MM.1S (cell line): Measurements from ENCODE around the gene CD244.

Experiments used
- DNase-seq: peaks from one replicate; pipeline ENCODE4 v3.0.0-alpha.2; 2015
- H2AFZ ChIP-seq: fragments of 300-600 bp; sonication (generic); 2 replicates; pipeline ENCODE4 v1.6.0; 2016; ENCODE audit warnings: antibody characterized with exemption, low read length
- H3F3A ChIP-seq: fragments of 300-600 bp; sonication (generic); 2 replicates; pipeline ENCODE4 v1.6.1; 2016; ENCODE audit warnings: mild to moderate bottlenecking, antibody characterized with exemption, low read length, moderate library complexity, mixed read lengths; ENCODE audit not compliant: insufficient read depth
- H3K27ac ChIP-seq: fragments of 300-600 bp; sonication (generic); 2 replicates; pipeline ENCODE4 v1.5.1; 2016; ENCODE audit warnings: mild to moderate bottlenecking, low read length
- H3K27me3 ChIP-seq: fragments of 300-600 bp; sonication (generic); replicated peaks from 2 replicates; pipeline ENCODE4 v1.6.0; 2016; ENCODE audit warnings: low read length; ENCODE audit not compliant: insufficient read depth
- H3K36me3 ChIP-seq: fragments of 300-600 bp; sonication (generic); replicated peaks from 2 replicates; pipeline ENCODE4 v1.6.1; 2016; ENCODE audit warnings: mild to moderate bottlenecking, low read length, mixed read lengths; ENCODE audit not compliant: insufficient read depth
- H3K4me1 ChIP-seq: fragments of 300-600 bp; sonication (generic); 2 replicates; pipeline ENCODE4 v1.6.1; 2016; ENCODE audit warnings: low read length, mixed read lengths
- H3K4me2 ChIP-seq: fragments of 300-600 bp; sonication (generic); 2 replicates; pipeline ENCODE4 v1.6.0; 2016; ENCODE audit warnings: low read depth, low read length
- H3K4me3 ChIP-seq: fragments of 300-600 bp; sonication (generic); 2 replicates; pipeline ENCODE4 v1.5.1; 2016; ENCODE audit warnings: low read length, mixed read lengths
- H3K79me2 ChIP-seq: fragments of 300-600 bp; sonication (generic); 2 replicates; pipeline ENCODE4 v1.6.1; 2016; ENCODE audit warnings: mixed run types, low read length, mixed read lengths
- H3K9ac ChIP-seq: fragments of 300-600 bp; sonication (generic); 2 replicates; pipeline ENCODE4 v1.6.1; 2016; ENCODE audit warnings: low read length, mixed read lengths
- H3K9me2 ChIP-seq: fragments of 300-600 bp; sonication (generic); replicated peaks from 2 replicates; pipeline ENCODE4 v1.6.1; 2016; ENCODE audit warnings: mild to moderate bottlenecking, low read length, mixed read lengths; ENCODE audit not compliant: insufficient read depth
- H3K9me3 ChIP-seq: fragments of 300-600 bp; sonication (generic); replicated peaks from 2 replicates; pipeline ENCODE4 v1.6.1; 2016; ENCODE audit warnings: mild to moderate bottlenecking, low read length, mixed read lengths; ENCODE audit not compliant: insufficient read depth
- H4K20me1 ChIP-seq: fragments of 300-600 bp; sonication (generic); 2 replicates; pipeline ENCODE4 v1.6.1; 2016; ENCODE audit warnings: mild to moderate bottlenecking, low read length, moderate library complexity, mixed read lengths; ENCODE audit not compliant: insufficient read depth
- EZH2 ChIP-seq: fragments of 300-600 bp; sonication (generic); optimal IDR thresholded peaks from 2 replicates; pipeline ENCODE3; 2017; ENCODE audit warnings: low read depth, mild to moderate bottlenecking, antibody characterized with exemption, low read length, mixed read lengths
- EZH2phosphoT487 ChIP-seq: fragments of 300-600 bp; sonication (generic); IDR thresholded peaks from 2 replicates; pipeline ENCODE4 v1.6.1; 2018; ENCODE audit warnings: antibody characterized with exemption, low read length
- TF ChIP-seq, protein P1 (sequence below): fragments of 300-600 bp; sonication (generic); IDR thresholded peaks from 2 replicates; pipeline ENCODE4 v1.5.1; 2016; ENCODE audit warnings: antibody characterized with exemption, low read length, mixed read lengths

Gene CD244

GRCh38 chr1:160863061-160863773 lies 530 bp upstream of the CD244 start:
- DNase-seq: no peak
- H3K4me3 ChIP-seq: no peak overlapping the region
- no peaks in the 10 kb centered on the region for H3K4me1 ChIP-seq
- no peaks in the 10 kb centered on the region for H3F3A ChIP-seq
- no peaks in the 10 kb centered on the region for H4K20me1 ChIP-seq
- H3K36me3 ChIP-seq: no peaks in the 10 kb centered on the region
- no peaks in the 10 kb centered on the region for H3K9me2 ChIP-seq
- H3K27ac ChIP-seq: no peak overlapping the region
- no peaks in the 10 kb centered on the region for H3K9me3 ChIP-seq
- H3K4me2 ChIP-seq: no peak overlapping the region
- no peaks in the 10 kb centered on the region for H3K79me2 ChIP-seq
- H3K9ac ChIP-seq: no peak overlapping the region
- TF ChIP-seq, protein P1, sequence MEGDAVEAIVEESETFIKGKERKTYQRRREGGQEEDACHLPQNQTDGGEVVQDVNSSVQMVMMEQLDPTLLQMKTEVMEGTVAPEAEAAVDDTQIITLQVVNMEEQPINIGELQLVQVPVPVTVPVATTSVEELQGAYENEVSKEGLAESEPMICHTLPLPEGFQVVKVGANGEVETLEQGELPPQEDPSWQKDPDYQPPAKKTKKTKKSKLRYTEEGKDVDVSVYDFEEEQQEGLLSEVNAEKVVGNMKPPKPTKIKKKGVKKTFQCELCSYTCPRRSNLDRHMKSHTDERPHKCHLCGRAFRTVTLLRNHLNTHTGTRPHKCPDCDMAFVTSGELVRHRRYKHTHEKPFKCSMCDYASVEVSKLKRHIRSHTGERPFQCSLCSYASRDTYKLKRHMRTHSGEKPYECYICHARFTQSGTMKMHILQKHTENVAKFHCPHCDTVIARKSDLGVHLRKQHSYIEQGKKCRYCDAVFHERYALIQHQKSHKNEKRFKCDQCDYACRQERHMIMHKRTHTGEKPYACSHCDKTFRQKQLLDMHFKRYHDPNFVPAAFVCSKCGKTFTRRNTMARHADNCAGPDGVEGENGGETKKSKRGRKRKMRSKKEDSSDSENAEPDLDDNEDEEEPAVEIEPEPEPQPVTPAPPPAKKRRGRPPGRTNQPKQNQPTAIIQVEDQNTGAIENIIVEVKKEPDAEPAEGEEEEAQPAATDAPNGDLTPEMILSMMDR: no peak
- TF ChIP-seq EZH2 (no peak), EZH2phosphoT487 (no peak)
- no peak overlapping the region for H2AFZ ChIP-seq
- H3K27me3 ChIP-seq: no peaks in the 10 kb centered on the region

DNA sequence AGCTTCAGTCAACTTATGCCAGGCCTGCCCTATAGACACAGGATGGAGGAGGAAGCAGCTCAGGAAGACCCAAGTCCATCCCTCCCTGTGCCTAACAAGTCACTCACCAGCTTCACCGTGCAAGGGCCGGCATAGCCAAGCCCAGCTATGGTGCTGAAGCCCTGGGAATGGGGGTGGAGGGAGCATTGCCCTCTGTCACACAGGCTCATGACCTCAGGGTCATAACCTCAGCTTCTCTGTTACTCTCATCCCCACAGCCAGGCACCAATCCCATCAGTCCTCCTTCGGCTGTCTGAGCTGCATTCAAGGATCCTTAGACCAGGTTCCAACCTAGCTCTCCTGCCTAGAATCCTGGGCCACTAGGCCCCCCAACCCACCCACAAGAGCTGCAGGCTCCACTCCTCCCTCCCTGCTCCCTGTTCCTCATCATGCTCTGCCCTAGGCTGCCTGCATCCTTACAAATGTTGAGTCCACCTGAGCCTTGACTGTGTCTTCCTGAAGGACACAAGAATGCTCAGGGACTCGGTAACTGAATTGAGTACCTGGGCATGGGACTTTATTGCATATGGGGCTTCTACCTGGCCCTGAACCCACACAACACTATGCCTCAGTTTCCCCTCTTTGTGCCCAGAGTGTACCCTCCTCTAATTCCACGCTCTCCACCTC lies 1.7 kb downstream of the CD244 start:
- Histone ChIP-seq H3K4me2 (no peak overlapping the region), H3K79me2 (no peaks in the 10 kb centered on the region), H4K20me1 (no peaks in the 10 kb centered on the region), H3K4me1 (no peaks in the 10 kb centered on the region), H3K9ac (no peak overlapping the region), H3K4me3 (no peak overlapping the region), H3K27me3 (no peaks in the 10 kb centered on the region), H2AFZ (no peak overlapping the region), H3K27ac (no peak overlapping the region), H3K9me2 (no peaks in the 10 kb centered on the region), H3K9me3 (no peaks in the 10 kb centered on the region), H3K36me3 (no peaks in the 10 kb centered on the region), H3F3A (no peaks in the 10 kb centered on the region)
- TF ChIP-seq EZH2phosphoT487 (no peak), EZH2 (no peak)
- TF ChIP-seq, protein P1: no peak
- DNase-seq: no peak

DNA sequence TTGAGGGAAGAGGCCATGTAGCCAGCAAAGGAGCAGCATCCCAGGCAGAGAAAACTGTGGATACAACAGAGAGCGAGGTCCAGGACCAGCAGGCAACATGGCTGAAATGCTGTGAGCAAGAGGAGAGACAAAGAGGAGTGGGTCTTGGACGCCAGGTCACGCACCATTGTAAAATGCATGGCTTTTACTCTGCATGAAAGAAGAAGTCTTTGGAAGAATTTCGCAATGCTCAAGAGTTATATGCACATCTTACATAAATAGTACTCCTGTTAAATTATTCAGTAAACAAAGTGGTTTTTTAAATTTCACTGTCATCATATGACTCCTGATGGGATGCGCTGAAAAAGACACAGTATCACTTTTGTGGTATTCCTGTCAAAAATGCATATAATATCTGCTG lies 3.5 kb downstream of the CD244 start:
- H2AFZ ChIP-seq: no peak overlapping the region
- no peak overlapping the region for H3K9ac ChIP-seq
- no peak for DNase-seq
- H3F3A ChIP-seq: no peaks in the 10 kb centered on the region
- H3K79me2 ChIP-seq: no peaks in the 10 kb centered on the region
- no peaks in the 10 kb centered on the region for H3K9me3 ChIP-seq
- H3K4me2 ChIP-seq: no peak overlapping the region
- H3K27ac ChIP-seq: no peak overlapping the region
- H3K36me3 ChIP-seq: no peaks in the 10 kb centered on the region
- H3K4me1 ChIP-seq: no peaks in the 10 kb centered on the region
- H3K9me2 ChIP-seq: no peaks in the 10 kb centered on the region
- H3K27me3 ChIP-seq: no peaks in the 10 kb centered on the region
- no peaks in the 10 kb centered on the region for H4K20me1 ChIP-seq
- no peak overlapping the region for H3K4me3 ChIP-seq
- TF ChIP-seq, protein P1: no peak
- TF ChIP-seq EZH2 (no peak), EZH2phosphoT487 (no peak)
